Measurements from ENCODE around the gene LHFPL3. TPM values are rescaled to one million over a fixed set of nuclear protein-coding genes. Genes with fewer than 3 reads are reported as not detected.

Gene LHFPL3
- total RNA-seq, 4 donors from 2014 or later = not detected

DNA sequence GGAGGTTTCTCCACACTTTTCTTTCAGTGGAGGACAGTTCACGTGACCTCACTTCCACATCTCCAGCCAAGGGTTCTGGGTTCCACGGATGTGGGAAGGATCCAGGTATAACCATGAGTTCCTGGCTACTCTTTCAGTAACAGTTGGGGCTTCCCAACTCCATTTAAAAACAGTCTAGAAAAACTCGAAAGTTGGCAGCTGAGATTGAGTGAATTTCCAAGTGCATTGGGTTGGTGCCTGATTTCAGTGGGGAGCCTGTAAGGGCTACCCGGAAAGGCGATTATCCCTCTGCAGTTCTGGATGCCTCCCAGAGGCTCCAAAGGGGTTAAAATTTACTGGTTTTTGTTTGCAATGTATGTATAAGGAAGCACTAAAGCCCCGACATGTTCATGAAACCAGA is 24.3 kb downstream of the LHFPL3 start:
- TF ChIP-seq, protein P1, sequence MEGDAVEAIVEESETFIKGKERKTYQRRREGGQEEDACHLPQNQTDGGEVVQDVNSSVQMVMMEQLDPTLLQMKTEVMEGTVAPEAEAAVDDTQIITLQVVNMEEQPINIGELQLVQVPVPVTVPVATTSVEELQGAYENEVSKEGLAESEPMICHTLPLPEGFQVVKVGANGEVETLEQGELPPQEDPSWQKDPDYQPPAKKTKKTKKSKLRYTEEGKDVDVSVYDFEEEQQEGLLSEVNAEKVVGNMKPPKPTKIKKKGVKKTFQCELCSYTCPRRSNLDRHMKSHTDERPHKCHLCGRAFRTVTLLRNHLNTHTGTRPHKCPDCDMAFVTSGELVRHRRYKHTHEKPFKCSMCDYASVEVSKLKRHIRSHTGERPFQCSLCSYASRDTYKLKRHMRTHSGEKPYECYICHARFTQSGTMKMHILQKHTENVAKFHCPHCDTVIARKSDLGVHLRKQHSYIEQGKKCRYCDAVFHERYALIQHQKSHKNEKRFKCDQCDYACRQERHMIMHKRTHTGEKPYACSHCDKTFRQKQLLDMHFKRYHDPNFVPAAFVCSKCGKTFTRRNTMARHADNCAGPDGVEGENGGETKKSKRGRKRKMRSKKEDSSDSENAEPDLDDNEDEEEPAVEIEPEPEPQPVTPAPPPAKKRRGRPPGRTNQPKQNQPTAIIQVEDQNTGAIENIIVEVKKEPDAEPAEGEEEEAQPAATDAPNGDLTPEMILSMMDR (IDR thresholded peaks at IDR 0.05; ENCODE audit: low read depth) = no peak

DNA sequence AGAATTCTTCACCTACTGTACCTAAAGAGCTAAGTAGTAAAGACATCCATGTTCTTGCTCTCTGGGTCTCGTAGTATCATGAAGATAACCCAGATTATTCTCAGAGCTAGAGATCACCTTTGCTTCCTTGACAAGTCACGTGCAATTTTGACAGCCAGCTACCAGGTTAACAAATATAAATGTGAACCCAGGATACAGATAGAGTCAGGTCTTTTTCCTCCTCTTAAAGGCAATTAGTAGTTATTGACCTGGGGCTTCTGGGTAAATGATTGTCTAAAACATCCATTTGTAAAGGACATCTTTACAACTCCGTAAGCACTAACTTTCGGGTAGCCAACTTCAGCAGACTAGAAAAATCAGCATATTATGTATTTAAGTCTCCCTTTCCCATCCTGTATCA is 28.8 kb downstream of the LHFPL3 start:
- TF ChIP-seq, protein P1 (IDR thresholded peaks at IDR 0.05; ENCODE audit: low read depth) = no peak

DNA sequence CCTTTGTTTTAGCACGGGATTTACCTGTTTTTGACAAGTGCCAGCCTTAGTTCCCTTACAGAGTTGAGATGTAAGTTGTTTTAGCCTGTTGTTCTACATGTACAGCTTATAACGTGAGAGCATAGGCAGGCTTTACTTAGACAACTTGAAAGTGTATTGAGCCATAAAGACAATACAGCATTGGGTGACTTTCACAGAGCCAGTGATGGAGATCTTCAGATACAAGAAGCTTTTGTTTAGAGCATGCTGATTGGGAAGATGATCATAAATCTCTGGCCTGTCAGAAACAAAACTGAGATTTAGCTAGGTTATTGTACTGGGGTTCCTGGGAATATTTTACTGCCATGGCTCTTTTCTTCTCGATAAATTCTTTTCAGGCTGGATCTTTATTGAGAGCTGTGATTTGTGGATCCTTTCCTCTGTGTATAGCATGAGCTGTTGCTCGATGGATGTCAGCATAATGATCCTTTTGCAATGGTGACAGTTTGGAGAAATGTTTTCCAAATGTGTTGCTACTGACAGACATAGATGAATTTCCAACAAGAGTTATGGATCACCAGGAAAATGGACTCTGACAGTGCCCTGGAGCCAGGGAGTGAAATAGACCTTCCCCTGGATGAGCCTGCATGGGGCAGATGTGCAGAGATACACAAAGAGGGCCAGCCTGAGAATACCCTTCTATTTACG is 30.2 kb downstream of the LHFPL3 start:
- TF ChIP-seq, protein P1 (IDR thresholded peaks at IDR 0.05; ENCODE audit: low read depth) = no peak

DNA sequence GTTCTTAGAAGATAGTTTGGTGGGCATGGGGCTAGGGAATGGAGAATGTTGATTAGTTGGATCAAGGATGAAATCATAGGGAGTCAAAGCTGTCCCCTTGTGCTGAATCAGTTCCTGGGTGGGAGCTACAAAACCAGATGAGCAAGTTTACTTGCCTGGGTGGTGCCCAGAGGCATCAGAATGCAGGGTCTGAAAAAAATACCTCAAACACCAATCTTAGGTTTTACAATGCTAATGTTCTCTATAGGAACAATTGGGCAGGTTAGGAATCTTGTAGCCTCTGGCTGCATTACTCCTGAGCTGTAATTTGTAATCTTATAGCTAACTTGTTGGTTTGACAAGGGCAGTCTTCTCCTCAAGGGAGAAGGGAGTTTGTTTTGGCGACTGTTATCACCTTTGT is 34.4 kb downstream of the LHFPL3 start:
- TF ChIP-seq, protein P1 (IDR thresholded peaks at IDR 0.05; ENCODE audit: low read depth) = no peak

DNA sequence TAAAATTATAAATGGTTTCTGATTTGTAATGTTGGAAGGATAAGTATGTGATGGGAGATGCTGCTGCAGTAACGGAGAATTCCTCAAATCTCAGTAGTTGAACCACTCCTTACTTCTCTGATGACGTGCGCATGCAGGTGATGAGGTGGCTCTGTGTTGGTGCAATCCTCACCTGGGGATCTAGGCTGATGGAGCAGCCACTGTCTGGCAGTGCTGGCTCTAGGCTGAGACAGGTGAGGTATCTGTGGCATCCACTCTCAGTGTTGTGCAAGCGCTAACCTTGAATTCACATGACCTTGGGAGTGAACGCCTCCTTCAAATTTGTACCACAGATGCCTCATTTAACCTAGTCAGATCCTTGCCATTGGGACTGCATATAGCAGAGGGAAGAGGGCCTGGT is 35.0 kb downstream of the LHFPL3 start:
- TF ChIP-seq, protein P1 (IDR thresholded peaks at IDR 0.05; ENCODE audit: low read depth) = no peak

DNA sequence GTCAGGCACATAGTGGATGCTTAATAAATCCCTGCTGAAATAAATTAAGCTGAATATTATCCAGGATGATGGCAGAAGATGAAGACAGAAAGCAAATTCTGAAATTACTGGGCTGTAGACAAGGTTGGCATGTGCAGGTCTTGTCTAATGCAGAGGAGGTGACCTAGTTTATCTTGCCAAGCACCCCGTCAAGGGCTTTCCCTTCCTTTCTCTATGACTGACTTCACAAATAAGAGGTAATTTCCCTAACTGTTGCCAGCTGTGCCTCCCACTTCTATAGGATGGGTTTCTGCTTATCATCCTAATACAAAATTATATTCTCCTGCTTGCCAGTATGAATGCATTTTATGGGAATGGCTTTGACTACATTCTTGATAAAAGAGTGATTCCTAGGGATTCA is 38.0 kb downstream of the LHFPL3 start:
- TF ChIP-seq, protein P1 (IDR thresholded peaks at IDR 0.05; ENCODE audit: low read depth) = no peak

DNA sequence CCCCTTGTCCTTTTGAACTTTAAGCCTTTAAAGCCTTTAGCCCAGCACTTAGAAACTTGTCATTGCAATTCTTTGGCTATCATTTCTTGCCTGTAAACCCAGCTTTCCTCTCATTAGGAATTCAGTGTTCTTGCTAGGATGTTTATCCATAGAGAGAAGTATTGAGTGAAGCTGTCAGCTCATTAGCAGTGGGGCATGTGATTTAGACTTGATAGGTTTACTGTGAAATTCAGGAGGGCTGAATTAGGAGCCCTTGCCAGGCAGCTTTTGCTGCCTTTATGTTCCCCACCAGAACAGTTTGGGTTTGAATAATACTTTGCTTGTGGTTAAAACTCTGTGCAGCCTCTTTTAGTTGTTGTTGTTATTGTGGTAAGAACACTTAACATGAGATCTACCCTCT is 39.5 kb downstream of the LHFPL3 start:
- TF ChIP-seq, protein P1 (IDR thresholded peaks at IDR 0.05; ENCODE audit: low read depth) = no peak

Data from subcutaneous adipose tissue (tissue), 4 donors.